HG03045 (cell line): Measurements from ENCODE around the gene SLC25A23.
"Not testable (repeated sequence)": the region's sequence is repeated elsewhere in the genome, so short reads cannot be mapped to it uniquely, and the experiment has no call there.

Source experiments
- ATAC-seq: cut with Tn5 transposase; IDR thresholded peaks from one replicate; pipeline ENCODE4 v1.9.1; 2021; ENCODE audit warnings: mild to moderate bottlenecking, moderate library complexity; ENCODE audit not compliant: unreplicated experiment

SLC25A23 gene

DNA sequence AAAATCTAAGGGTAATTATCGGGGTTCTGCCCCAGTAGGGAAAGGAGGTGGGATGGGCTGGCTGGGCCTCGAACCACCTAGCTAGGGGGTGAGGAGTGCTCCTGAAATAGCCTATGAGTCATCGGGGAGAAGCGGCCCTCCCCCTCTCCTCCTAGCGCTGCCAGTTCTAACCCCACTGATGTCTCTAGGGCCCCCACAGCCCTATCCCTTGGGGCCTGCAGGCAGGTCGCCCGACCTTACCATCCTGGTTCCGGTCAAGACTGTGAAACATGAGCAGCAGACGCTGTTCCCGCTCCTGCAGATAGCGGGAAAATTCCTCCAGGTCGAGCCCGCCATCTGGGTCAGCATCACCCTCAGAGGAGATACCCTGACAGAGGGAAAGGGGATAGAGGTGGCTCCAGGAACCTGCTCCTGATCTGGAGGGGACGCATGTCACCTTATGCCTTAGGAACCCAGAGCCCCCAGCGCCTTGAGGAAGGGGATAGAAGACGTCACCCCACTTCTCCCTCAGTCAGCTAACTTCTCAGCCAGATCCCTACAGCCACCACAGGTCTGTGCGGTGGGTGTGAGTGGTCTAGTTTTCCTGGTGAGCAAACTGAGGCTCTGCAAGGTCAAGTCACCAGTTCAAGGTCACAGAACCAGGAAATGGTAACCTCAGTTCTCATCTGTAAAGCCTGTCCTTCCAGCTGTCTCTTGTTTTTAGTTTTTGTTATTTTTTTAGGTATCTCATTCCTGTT lies 1.5 kb downstream of the SLC25A23 start:
- no peak for ATAC-seq

GRCh38 chr19:6455924-6456323 lies 3.7 kb downstream of the SLC25A23 start:
- ATAC-seq, result no peak

GRCh38 chr19:6453951-6454565 lies 5.5 kb downstream of the SLC25A23 start:
- no peak for ATAC-seq

- ATAC-seq, result no peak
Observed at GRCh38 chr19:6452899-6453298, 6.7 kb downstream of the SLC25A23 start.

GRCh38 chr19:6452223-6452614 lies 7.4 kb downstream of the SLC25A23 start:
- no peak for ATAC-seq

GRCh38 chr19:6451583-6452222 lies 7.9 kb downstream of the SLC25A23 start:
- no peak for ATAC-seq

DNA sequence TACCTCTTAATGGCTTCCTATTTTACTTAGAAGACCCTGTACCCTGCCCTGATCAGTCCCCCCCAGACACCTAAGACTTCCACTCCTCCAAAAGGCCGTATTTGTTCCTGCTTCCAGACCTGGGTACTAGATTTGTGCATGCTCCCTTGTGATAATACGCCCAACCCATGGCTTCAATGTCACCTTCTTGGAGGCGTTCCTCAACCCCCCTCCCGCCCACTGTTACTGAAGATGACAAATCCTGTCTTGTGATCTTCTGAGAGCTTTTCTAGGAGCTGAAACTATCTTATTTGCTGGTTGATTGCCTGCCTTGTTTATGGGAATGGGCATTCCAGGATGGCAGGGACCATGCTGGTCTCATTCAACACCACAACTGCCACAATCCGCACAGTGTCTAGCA lies 9.4 kb downstream of the SLC25A23 start:
- no peak for ATAC-seq

- no peak for ATAC-seq
Observed at GRCh38 chr19:6448045-6448444, 11.5 kb downstream of the SLC25A23 start.

DNA sequence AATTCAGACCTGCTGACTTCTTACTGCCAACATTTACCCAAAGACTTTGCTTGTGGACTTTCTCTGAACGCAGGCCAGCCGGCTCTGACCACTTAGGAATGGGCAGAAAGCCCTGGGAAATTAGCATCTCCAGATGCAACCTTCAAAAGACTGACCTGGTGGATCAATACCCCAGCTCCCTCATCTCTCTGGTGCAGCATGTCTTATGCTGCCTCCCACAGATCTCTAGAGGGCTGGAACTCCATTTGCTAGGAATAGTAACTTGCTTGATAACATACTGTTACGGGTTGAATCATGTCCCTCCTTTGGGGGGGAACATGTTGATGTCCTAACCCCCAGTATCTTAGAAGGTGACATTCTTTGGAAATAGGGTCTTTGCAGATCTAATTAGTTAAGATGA lies 13.1 kb downstream of the SLC25A23 start:
- no peak for ATAC-seq

- ATAC-seq, result no peak
Observed at GRCh38 chr19:6443986-6444385, 15.6 kb downstream of the SLC25A23 start.

DNA sequence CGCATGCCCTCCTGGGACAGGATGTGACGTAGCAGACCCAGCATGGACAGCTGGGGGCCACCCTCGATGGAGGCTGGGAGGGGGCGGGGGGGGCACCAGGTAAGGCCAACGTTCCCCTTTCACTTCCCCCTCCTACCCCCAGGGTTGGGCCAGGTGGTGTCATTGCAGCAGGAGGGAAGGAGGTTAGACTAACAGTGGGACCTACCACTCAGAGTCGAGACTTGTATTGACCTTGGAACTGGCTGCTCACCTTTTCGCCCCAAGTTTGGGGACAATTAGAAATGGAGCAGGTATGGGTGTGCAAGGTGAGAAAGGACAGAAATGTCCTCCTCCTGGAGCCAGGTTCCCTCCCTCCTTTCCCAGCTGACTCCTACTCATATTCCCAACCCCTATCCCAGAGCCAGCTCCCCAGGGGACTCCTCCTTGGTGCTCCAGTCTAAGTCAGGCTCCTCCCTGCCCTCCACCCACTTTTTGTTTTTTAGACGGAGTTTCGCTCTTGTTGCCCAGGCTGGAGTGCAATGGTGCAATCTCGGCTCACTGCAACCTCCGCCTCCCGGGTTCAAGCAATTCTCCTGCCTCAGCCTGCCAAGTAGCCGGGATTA lies 17.4 kb downstream of the SLC25A23 start:
- ATAC-seq, result no peak

DNA sequence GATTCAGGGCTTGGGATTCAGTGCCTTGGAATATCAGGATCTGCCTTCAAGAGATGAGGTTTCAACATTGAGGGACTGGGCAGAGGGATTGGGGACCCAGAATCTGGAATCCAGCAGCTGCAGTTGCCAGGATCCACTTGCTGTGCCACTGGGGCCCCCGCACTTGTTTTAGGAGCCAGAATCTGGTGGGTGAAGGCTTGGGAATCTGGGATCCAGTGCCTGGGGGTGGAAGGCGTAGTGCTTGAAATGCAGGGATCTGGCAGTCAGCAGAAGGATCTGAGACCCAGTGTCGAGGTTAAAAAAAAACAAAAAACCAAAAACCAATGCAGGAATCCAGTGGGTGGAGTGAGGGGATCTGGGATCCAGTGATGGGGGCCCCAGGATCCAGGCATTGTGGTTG lies 18.7 kb downstream of the SLC25A23 start:
- ATAC-seq, result no peak

GRCh38 chr19:6439743-6440142 lies 19.8 kb downstream of the SLC25A23 start:
- no peak for ATAC-seq

DNA sequence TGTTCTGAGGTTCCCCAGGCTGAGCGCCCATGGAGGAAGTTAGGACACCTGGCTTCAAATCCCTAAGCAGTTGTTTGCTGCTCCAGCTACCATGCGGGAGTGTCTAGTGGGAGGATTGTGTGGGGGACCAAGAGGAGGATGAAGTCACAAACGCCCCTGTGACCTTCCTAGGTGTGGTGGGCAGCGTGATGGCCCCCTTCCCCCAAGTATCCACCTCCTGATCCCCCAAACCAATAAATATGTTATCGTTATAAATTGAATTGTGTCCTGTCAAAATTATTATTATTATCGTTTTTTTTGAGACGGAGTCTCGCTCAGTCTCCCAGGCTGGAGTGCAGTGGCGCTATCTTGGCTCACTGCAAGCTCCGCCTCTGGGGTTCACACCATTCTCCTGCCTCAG lies 25.9 kb downstream of the SLC25A23 start, which contains the start of gene SLC25A41:
Gene SLC25A41 (minus strand): TSS at position 101 of the 400 bp plus-strand sequence. CDS start 70 bp downstream, at position 31.
- ATAC-seq, result no peak

GRCh38 chr19:6433165-6433564 lies 26.4 kb downstream of the SLC25A23 start:
- no peak for ATAC-seq

GRCh38 chr19:6431891-6432290 lies 27.7 kb downstream of the SLC25A23 start:
- no peak for ATAC-seq

GRCh38 chr19:6429419-6430221 lies 30.0 kb downstream of the SLC25A23 start:
- ATAC-seq, result no peak

DNA sequence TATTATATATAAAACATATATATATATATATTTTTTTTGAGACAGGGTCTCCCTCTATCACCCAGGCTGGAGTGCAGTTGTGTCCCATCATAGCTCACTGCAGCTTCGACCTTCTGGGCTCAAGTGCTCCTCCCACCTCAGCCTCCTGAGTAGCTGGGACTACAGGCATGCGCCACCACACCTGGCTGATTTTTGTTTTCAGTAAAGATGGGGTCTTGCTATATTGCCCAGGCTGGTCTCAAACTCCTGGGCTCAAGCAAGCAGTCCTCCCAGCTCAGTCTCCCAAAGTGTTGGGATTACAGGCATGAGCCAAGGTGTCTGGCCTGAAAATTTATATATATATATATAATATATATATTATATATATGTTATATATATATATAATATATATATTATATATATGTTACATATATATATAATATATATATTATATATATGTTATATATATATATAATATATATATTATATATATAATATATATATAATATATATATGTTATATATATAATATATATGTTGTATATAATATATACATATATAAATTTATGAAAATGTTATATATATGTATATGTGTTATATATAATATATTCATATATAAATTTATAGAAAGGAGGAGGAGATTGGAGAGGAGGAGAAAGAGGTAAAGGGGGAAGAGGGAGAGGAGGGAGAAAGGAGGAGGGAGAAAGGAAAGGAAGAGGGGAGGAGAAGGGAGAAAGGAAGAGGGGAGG lies 30.7 kb downstream of the SLC25A23 start:
- not testable (repeated sequence) for ATAC-seq

DNA sequence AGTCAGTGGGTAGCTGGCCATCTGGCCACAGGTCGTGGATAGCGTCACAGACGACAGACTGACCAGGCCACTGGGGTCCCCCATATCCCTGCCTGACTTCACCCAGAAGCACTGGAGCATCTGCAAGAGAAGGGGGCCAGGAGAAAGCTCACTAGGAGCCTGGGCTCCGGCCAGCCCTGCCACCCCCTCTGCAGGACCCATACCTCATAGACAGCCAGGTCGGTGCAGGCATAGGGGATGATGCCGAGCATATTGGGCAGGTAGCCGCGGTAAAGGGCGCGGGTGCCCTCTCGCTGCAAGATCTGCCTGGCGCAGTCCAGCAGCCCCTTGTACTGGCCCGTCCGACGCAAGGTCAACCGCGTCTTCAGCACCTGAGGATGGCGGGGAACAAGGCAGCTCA lies 32.5 kb downstream of the SLC25A23 start:
- ATAC-seq, result no peak
